GM12872 (cell line): ENCODE results near the gene DMAC2.

Source experiments
- CTCF ChIP-seq: IDR thresholded peaks from 3 replicates; pipeline ENCODE4 v1.5.1; 2011; ENCODE audit warnings: low read depth, mild to moderate bottlenecking, low read length, moderate library complexity; ENCODE audit not compliant: insufficient read depth

DMAC2 gene

GRCh38 chr19:41426952-41427646 is 12.6 kb downstream of the DMAC2 start, which contains the start of gene B3GNT8:
TSS of gene B3GNT8 (minus strand) at chr19:41427374. CDS start at chr19:41426778, 596 bp downstream.
- TF ChIP-seq CTCF, result no peak

GRCh38 chr19:41426116-41426841 is 13.4 kb downstream of the DMAC2 start:
- no peak for TF ChIP-seq CTCF

GRCh38 chr19:41425174-41426115 is 14.3 kb downstream of the DMAC2 start:
- no peak for TF ChIP-seq CTCF

GRCh38 chr19:41424335-41425173 is 15.2 kb downstream of the DMAC2 start:
- TF ChIP-seq CTCF, result no peak

- TF ChIP-seq CTCF, result no peak
Observed at GRCh38 chr19:41422955-41423354, 16.8 kb downstream of the DMAC2 start.

GRCh38 chr19:41422456-41422855 is 17.3 kb downstream of the DMAC2 start:
- TF ChIP-seq CTCF, result no peak
